OCI-M2 (cell line): ENCODE measurements around the gene ISM1.

ENCODE experiments used
- DNase-seq: peaks from one replicate; lab custom pipeline; 2025; ENCODE audit not compliant: unreplicated experiment; lab: John Stamatoyannopoulos, UW

The ISM1 gene

GRCh38 chr20:13220904-13221297 lies at the start of gene ISM1:
Gene ISM1, plus strand, starts transcription at chr20:13221274. Its CDS starts 503 bp downstream, at chr20:13221777.
- no peak for DNase-seq

GRCh38 chr20:13173201-13173600 lies 47.9 kb upstream of the ISM1 start:
- no peak for DNase-seq

GRCh38 chr20:13174402-13174801 lies 46.7 kb upstream of the ISM1 start:
- no peak for DNase-seq

- no peak for DNase-seq
These were observed 39.8 kb upstream of the ISM1 start for GRCh38 chr20:13180986-13181889.

- no peak for DNase-seq
These were observed 38.1 kb upstream of the ISM1 start for GRCh38 chr20:13183005-13183404.

- no peak for DNase-seq
These were observed 34.9 kb upstream of the ISM1 start for GRCh38 chr20:13186043-13186774.

GRCh38 chr20:13187899-13188298 lies 33.2 kb upstream of the ISM1 start:
- no peak for DNase-seq

- no peak for DNase-seq
These were observed 21.8 kb upstream of the ISM1 start for GRCh38 chr20:13199279-13199678.

GRCh38 chr20:13200767-13201500 lies 20.1 kb upstream of the ISM1 start:
- no peak for DNase-seq

GRCh38 chr20:13202565-13202964 lies 18.5 kb upstream of the ISM1 start:
- DNase-seq, result no peak

GRCh38 chr20:13205425-13205824 lies 15.6 kb upstream of the ISM1 start:
- no peak for DNase-seq

- no peak for DNase-seq
These were observed 15.1 kb upstream of the ISM1 start for GRCh38 chr20:13205848-13206434.

- DNase-seq, result no peak
These were observed 14.1 kb upstream of the ISM1 start for GRCh38 chr20:13207016-13207415.

- DNase-seq, result no peak
These were observed 9.0 kb upstream of the ISM1 start for GRCh38 chr20:13211956-13212618.

- DNase-seq, result no peak
These were observed 8.3 kb upstream of the ISM1 start for GRCh38 chr20:13212750-13213149.

- DNase-seq, result no peak
These were observed 7.7 kb upstream of the ISM1 start for GRCh38 chr20:13213335-13213734.

GRCh38 chr20:13216533-13216932 lies 4.5 kb upstream of the ISM1 start:
- no peak for DNase-seq

- DNase-seq, result no peak
These were observed 1.5 kb upstream of the ISM1 start for GRCh38 chr20:13219327-13220193.

- no peak for DNase-seq
These were observed 725 bp upstream of the ISM1 start for GRCh38 chr20:13220194-13220903.
